H1 (cell line): ENCODE results near the gene ZNF281. TPM values are rescaled to one million over a fixed set of nuclear protein-coding genes. Genes with fewer than 3 reads are reported as not detected.

Experiments
- CTCF ChIA-PET: fragments of 300-600 bp; sonication (Branson Sonifier 250); formaldehyde crosslinking; loops from one replicate; lab custom pipeline; 2021; ENCODE audit not compliant: partially characterized antibody; lab: Charles Lee
- POLR2A ChIA-PET: fragments of 300-600 bp; sonication (Branson Sonifier 250); formaldehyde crosslinking; loops from one replicate; lab custom pipeline; 2021; ENCODE audit warnings: inconsistent platforms; ENCODE audit not compliant: partially characterized antibody; lab: Charles Lee
- DNase-seq, 2 experiments: peaks; one replicate each; pipeline versions ENCODE4 v3.0.0 to v3.0.0-alpha.2; 2010 to 2022; ENCODE audit warnings: low spot score in 2 of 2, low read depth in 1 of 2, mixed read lengths in 1 of 2
- FAIRE-seq: peaks from 2 replicates; lab custom pipeline; 2011; peaks lifted over from hg19 to GRCh38; lab: Jason Lieb, UNC
- H2AFZ ChIP-seq: 2 replicates; pipeline ENCODE4 v1.8.1; 2012; ENCODE audit warnings: low read length, inconsistent platforms
- H2AK5ac ChIP-seq: 2 replicates; pipeline ENCODE4 v1.6.1; 2013; ENCODE audit warnings: low read depth, low read length
- H2BK120ac ChIP-seq: replicated peaks from 2 replicates; pipeline ENCODE3; 2013; ENCODE audit warnings: low read depth, low read length, inconsistent platforms
- H2BK12ac ChIP-seq: 2 replicates; pipeline ENCODE4 v1.6.1; 2013; ENCODE audit warnings: low read depth, low read length
- H2BK15ac ChIP-seq: 2 replicates; pipeline ENCODE4 v1.6.1; 2013; ENCODE audit warnings: low read length
- H2BK20ac ChIP-seq: 2 replicates; pipeline ENCODE4 v1.6.1; 2013; ENCODE audit warnings: low read length
- H2BK5ac ChIP-seq: 2 replicates; pipeline ENCODE4 v1.6.1; 2013; ENCODE audit warnings: low read depth, low read length
- H3K14ac ChIP-seq: 2 replicates; pipeline ENCODE4 v1.6.1; 2013; ENCODE audit warnings: inconsistent platforms; ENCODE audit not compliant: insufficient read length
- H3K18ac ChIP-seq: 2 replicates; pipeline ENCODE4 v1.6.1; 2013; ENCODE audit warnings: low read length; ENCODE audit errors: extremely low read depth
- H3K23ac ChIP-seq: 2 replicates; pipeline ENCODE4 v1.6.1; 2013; ENCODE audit warnings: inconsistent platforms; ENCODE audit not compliant: insufficient read length
- H3K23me2 ChIP-seq: 2 replicates; pipeline ENCODE4 v1.6.1; 2013; ENCODE audit warnings: low read depth, low read length
- H3K27ac ChIP-seq: 2 replicates; pipeline ENCODE4 v1.6.1; 2011; ENCODE audit warnings: low read depth, low read length, inconsistent platforms
- H3K27me3 ChIP-seq, 4 experiments: replicated peaks in 1 of 4; 1 replicate in 1 of 4; 2 replicates in 3 of 4; pipeline versions ENCODE4 v1.6.1 to v1.8.1; 2011 to 2013; ENCODE audit warnings: low read length in 3 of 4, mild to moderate bottlenecking in 3 of 4, inconsistent platforms in 2 of 4, mixed read lengths in 2 of 4, moderate library complexity in 1 of 4; ENCODE audit not compliant: control insufficient read depth in 3 of 4, insufficient read depth in 3 of 4; ENCODE audit errors: extremely low read depth in 1 of 4
- H3K36me3 ChIP-seq, 4 experiments: 2 replicates each; pipeline versions ENCODE4 v1.6.1 to v1.8.1; 2011 to 2013; ENCODE audit warnings: mild to moderate bottlenecking in 4 of 4, low read length in 3 of 4, moderate library complexity in 2 of 4, control low read depth in 1 of 4, inconsistent platforms in 1 of 4; ENCODE audit not compliant: insufficient read depth in 4 of 4, control insufficient read depth in 2 of 4
- H3K4ac ChIP-seq: replicated peaks from 2 replicates; pipeline ENCODE3; 2013; ENCODE audit warnings: low read length, low read depth, mixed read lengths, inconsistent platforms; ENCODE audit not compliant: insufficient read length
- H3K4me1 ChIP-seq, 4 experiments: replicated peaks in 1 of 4; 1 replicate in 1 of 4; 2 replicates in 3 of 4; pipeline versions ENCODE4 v1.6.1 to v1.8.1; 2011 to 2013; ENCODE audit warnings: low read length in 3 of 4, inconsistent platforms in 2 of 4, mixed read lengths in 1 of 4; ENCODE audit not compliant: insufficient read depth in 4 of 4, control insufficient read depth in 3 of 4
- H3K4me2 ChIP-seq, 2 experiments: 2 replicates each; pipeline versions ENCODE4 v1.6.1 to v1.8.1; 2011 to 2013; ENCODE audit warnings: low read depth in 2 of 2, low read length in 2 of 2, control low read depth in 1 of 2, inconsistent platforms in 1 of 2, mild to moderate bottlenecking in 1 of 2; ENCODE audit not compliant: insufficient read depth in 1 of 2
- H3K4me3 ChIP-seq, 4 experiments: fragments of 200-600, 300-600 bp in 1 of 4; sonication (generic), shearing (Covaris generic), sonication (Bioruptor Twin) in 1 of 4; 2 replicates each; pipeline versions ENCODE4 v1.5.1 to v1.8.1; 2011 to 2016; ENCODE audit warnings: low read length in 4 of 4, low read depth in 3 of 4, control low read depth in 2 of 4, inconsistent platforms in 2 of 4, mild to moderate bottlenecking in 2 of 4, mixed read lengths in 1 of 4, moderate library complexity in 1 of 4; ENCODE audit not compliant: insufficient read depth in 2 of 4; ENCODE audit errors: extremely low read depth in 1 of 4
- H3K56ac ChIP-seq: replicated peaks from 2 replicates; pipeline ENCODE3; 2013; ENCODE audit warnings: low read depth, mild to moderate bottlenecking, mixed read lengths, low read length, inconsistent platforms; ENCODE audit not compliant: insufficient read length
- H3K79me1 ChIP-seq: 2 replicates; pipeline ENCODE4 v1.6.1; 2013; ENCODE audit warnings: low read depth, low read length, control low read depth
- H3K79me2 ChIP-seq, 2 experiments: 2 replicates each; pipeline versions ENCODE4 v1.6.1 to v1.8.1; 2012 to 2013; ENCODE audit warnings: low read length in 2 of 2, mild to moderate bottlenecking in 2 of 2, inconsistent platforms in 1 of 2; ENCODE audit not compliant: insufficient read depth in 2 of 2, control insufficient read depth in 1 of 2
- H3K9ac ChIP-seq, 4 experiments: replicated peaks in 1 of 4; 1 replicate in 1 of 4; 2 replicates in 3 of 4; pipeline versions ENCODE4 v1.6.1 to v1.8.1; 2011 to 2013; ENCODE audit warnings: low read depth in 3 of 4, low read length in 3 of 4, control low read depth in 2 of 4, mild to moderate bottlenecking in 2 of 4, moderate library complexity in 2 of 4, inconsistent platforms in 1 of 4; ENCODE audit errors: extremely low read depth in 1 of 4
- H3K9me3 ChIP-seq, 2 experiments: 2 replicates each; pipeline versions ENCODE4 v1.6.1 to v1.8.1; 2012 to 2013; ENCODE audit warnings: mild to moderate bottlenecking in 2 of 2, moderate library complexity in 2 of 2, control low read depth in 1 of 2, inconsistent platforms in 1 of 2, low read depth in 1 of 2, low read length in 1 of 2, mixed read lengths in 1 of 2; ENCODE audit not compliant: insufficient read depth in 2 of 2
- H4K20me1 ChIP-seq, 2 experiments: replicated peaks in 1 of 2; 2 replicates each; pipeline versions ENCODE3 to v1.8.1; 2011 to 2013; ENCODE audit warnings: inconsistent platforms in 2 of 2, low read length in 2 of 2, mild to moderate bottlenecking in 1 of 2; ENCODE audit not compliant: insufficient read depth in 2 of 2, control insufficient read depth in 1 of 2
- H4K5ac ChIP-seq: 2 replicates; pipeline ENCODE4 v1.6.1; 2013; ENCODE audit warnings: low read length, low read depth, mixed read lengths, inconsistent platforms; ENCODE audit not compliant: insufficient read length
- H4K8ac ChIP-seq: 2 replicates; pipeline ENCODE4 v1.8.0; 2013; ENCODE audit warnings: mild to moderate bottlenecking, moderate library complexity, low read length, inconsistent platforms; ENCODE audit not compliant: insufficient read depth; ENCODE audit errors: extremely low read depth
- H4K91ac ChIP-seq: replicated peaks from 2 replicates; pipeline ENCODE3; 2013; ENCODE audit warnings: low read length, mixed read lengths, inconsistent platforms; ENCODE audit not compliant: insufficient read length
- ASH2L ChIP-seq: fragments of 200-600, 300-600 bp; sonication (generic); IDR thresholded peaks from one replicate; pipeline ENCODE4 v1.7.1; 2017; ENCODE audit warnings: low read length
- EP300 ChIP-seq, 2 experiments: IDR thresholded peaks; 1 replicate in 1 of 2; 2 replicates in 1 of 2; pipeline ENCODE4 v1.6.1; 2011 to 2012; ENCODE audit warnings: low read depth in 2 of 2, low read length in 2 of 2, mild to moderate bottlenecking in 2 of 2, borderline replicate concordance in 1 of 2, inconsistent platforms in 1 of 2, moderate library complexity in 1 of 2
- JUND ChIP-seq: IDR thresholded peaks from 2 replicates; pipeline ENCODE4 v1.6.1; 2011; ENCODE audit warnings: mild to moderate bottlenecking, improper control_type of control experiment, low read length
- KDM1A ChIP-seq: fragments of 200-600, 300-600 bp; sonication (generic); IDR thresholded peaks from 2 replicates; pipeline ENCODE4 v1.7.1; 2016; ENCODE audit warnings: mild to moderate bottlenecking, low read length, borderline replicate concordance
- NANOG ChIP-seq: IDR thresholded peaks from 2 replicates; pipeline ENCODE4 v1.6.1; 2011; ENCODE audit warnings: low read length, low read depth, mild to moderate bottlenecking, inconsistent platforms; ENCODE audit not compliant: insufficient read depth, poor library complexity, severe bottlenecking
- POU5F1 ChIP-seq: IDR thresholded peaks from 2 replicates; pipeline ENCODE4 v1.6.1; 2011; ENCODE audit warnings: low read depth, mild to moderate bottlenecking, low read length, moderate library complexity
- SAP30 ChIP-seq: fragments of 300-600 bp; sonication (generic); IDR thresholded peaks from 2 replicates; pipeline ENCODE4 v1.7.1; 2012; ENCODE audit warnings: low read length, moderate library complexity, mild to moderate bottlenecking, inconsistent platforms; ENCODE audit not compliant: insufficient read depth, insufficient replicate concordance
- SIRT6 ChIP-seq: IDR thresholded peaks from one replicate; pipeline ENCODE4 v1.7.1; 2012; ENCODE audit warnings: low read length, inconsistent platforms
- TAF1 ChIP-seq: IDR thresholded peaks from 2 replicates; pipeline ENCODE4 v1.6.1; 2011; ENCODE audit warnings: mild to moderate bottlenecking, low read depth, low read length
- WGBS, 2 experiments: shearing (Covaris generic) in 1 of 2; methylation state at CpG; one replicate each; pipeline versions ENCODE4 v1.1.6 to v1.1.7; 2013 to 2015; ENCODE audit warnings: low lambda C conversion rate in 2 of 2, mixed read lengths in 2 of 2, inconsistent platforms in 1 of 2, low coverage in 1 of 2, missing lambda C conversion rate in 1 of 2; ENCODE audit not compliant: insufficient replicate concordance in 2 of 2, insufficient coverage in 1 of 2, insufficient read length in 1 of 2; ENCODE audit errors: extremely low coverage in 1 of 2, missing lambda C conversion rate in 1 of 2; 5-methylcytosine and 5-hydroxymethylcytosine counted together
- polyA plus RNA-seq, 7 experiments: library from polyadenylated mRNA; depleted of rRNA in 3 of 7; stranded (reverse) in 5 of 7; unstranded in 2 of 7; fragments of >200 nt in 5 of 7; fragments of 200-250 nt in 2 of 7; gene quantifications; 1 replicate in 5 of 7; 2 replicates in 1 of 7; 4 replicates in 1 of 7; pipeline versions ENCODE4 v1.2.1 to v1.2.3, GENCODE V29; 2011 to 2013; ENCODE audit warnings: missing spikeins in 2 of 7, mixed read lengths in 2 of 7
- total RNA-seq: library from RNA; stranded (reverse); fragmentation: NEBNext Ultra II Directional; extraction: Animal tissue kit (Norgen Biotek cat#: 25700); gene quantifications from 2 replicates; pipeline ENCODE4 v1.2.1, GENCODE V29; 2021
- TF ChIP-seq, protein P1 (sequence below): IDR thresholded peaks from 2 replicates; pipeline ENCODE4 v1.6.1; 2012; ENCODE audit warnings: inconsistent platforms

The ZNF281 gene
- total and polyA plus RNA-seq, 2 of the 8 experiments (the other 6 are each of a cell fraction or from before 2014, with no cell fraction given), result 19.5 to 61.4 TPM

DNA sequence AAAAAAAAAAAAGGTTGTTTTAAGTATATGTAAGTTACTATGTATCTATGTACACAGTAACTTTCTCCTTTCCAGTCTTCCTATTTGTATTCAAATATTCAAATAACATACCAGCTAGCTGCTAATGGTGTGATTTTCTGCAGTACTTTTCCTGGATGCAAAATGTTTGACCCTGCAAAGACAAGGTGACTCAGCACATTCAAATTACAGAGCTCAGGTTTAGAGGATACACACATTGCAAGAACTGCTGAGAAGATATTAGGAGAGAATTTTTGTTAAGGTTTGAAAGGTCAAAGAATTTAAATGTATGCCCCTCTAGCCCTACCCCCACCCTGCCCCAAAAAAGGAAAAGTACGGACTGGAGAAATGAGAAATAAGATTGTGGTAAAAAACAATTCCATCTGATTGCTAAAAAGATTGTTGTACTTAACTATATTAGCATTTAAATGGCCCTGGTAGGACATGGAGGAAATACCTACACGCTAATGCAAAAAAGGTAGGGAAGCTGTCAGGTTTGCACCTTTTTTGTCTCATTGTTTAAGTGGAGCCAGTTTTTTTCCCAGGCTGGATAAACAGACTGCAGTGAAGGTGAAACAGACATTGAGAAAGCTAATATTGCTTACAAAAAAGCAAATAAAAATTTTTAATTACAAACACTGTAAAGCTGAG, 45.6 kb downstream of the ZNF281 start:
- peak overlapping the region; percentile 83 for H3K27ac ChIP-seq
- TF ChIP-seq SAP30, result no peak
- peak; percentile 49 for TF ChIP-seq NANOG
- TF ChIP-seq, protein P1, sequence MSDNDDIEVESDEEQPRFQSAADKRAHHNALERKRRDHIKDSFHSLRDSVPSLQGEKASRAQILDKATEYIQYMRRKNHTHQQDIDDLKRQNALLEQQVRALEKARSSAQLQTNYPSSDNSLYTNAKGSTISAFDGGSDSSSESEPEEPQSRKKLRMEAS, result no peak
- 0 out of 2 replicates have a peak, but pooled peaks have one; percentile 6 for TF ChIP-seq POU5F1
- no peak for TF ChIP-seq SIRT6
- no peak for TF ChIP-seq KDM1A
- TF ChIP-seq EP300 (IDR thresholded peaks at IDR 0.05; ENCODE audit: borderline replicate concordance in 1 of 2, low read depth in 2 of 2, low read length in 2 of 2), result peak in 1 of 2 experiments; percentile 70; a peak in 1 of 3 replicates
- peak; percentile 1 for TF ChIP-seq ASH2L
- peak; percentile 29; the same call in 1 of the 2 replicates for TF ChIP-seq JUND
- 0 out of 2 replicates have a peak, but pooled peaks have one; percentile 24 for TF ChIP-seq TAF1

More for the DNA sequence above, 45.6 kb downstream of the ZNF281 start:
- 0 out of 7 replicates have a peak overlapping the region, but pooled peaks of 1 of the 4 experiments have one; percentile 6 for H3K9ac ChIP-seq
- H3K23ac ChIP-seq, result no peak overlapping the region
- H4K91ac ChIP-seq, result no peak overlapping the region
- FAIRE-seq (peak; percentile 19), DNase-seq (peak in 1 of 2 experiments; percentile 25)
- peak overlapping the region; percentile 82 for H3K4ac ChIP-seq
- H3K27me3 ChIP-seq, result no peaks in the 10 kb centered on the region
- H3K79me1 ChIP-seq, result no peaks in the 10 kb centered on the region
- CTCF ChIA-PET, result interaction anchor here (0.6 to 5.1 kb wide), 13 partner anchors 8 to 151 kb away, joined by 3 to 36 read pairs (median 5); no protein-coding TSS in a partner anchor
- H2BK120ac ChIP-seq, result peak overlapping the region; percentile 75
- peaks cover 4 to 36% (median 23%) of the 10 kb centered on the region in 4 experiments for H3K4me1 ChIP-seq
- peak overlapping the region in 1 of 4 experiments; percentile 48; a peak in 2 of 8 replicates for H3K4me3 ChIP-seq
- H3K23me2 ChIP-seq, result no peaks in the 10 kb centered on the region
- H3K56ac ChIP-seq, result no peak overlapping the region
- peak overlapping the region; percentile 78 for H4K5ac ChIP-seq
- POLR2A ChIA-PET, result interaction anchor here (0.6 to 5.0 kb wide), 21 partner anchors 10 to 527 kb away, joined by 3 to 51 read pairs (median 5); partner anchors contain the start of gene ZNF281
- H3K79me2 ChIP-seq, result no peaks in the 10 kb centered on the region
- H3K18ac ChIP-seq, result peak overlapping the region; percentile 51; the same call in 1 of the 2 replicates
- H3K14ac ChIP-seq, result no peak overlapping the region
- H2AK5ac ChIP-seq, result no peak overlapping the region; the same call in 1 of the 2 replicates
- no peaks in the 10 kb centered on the region for H3K9me3 ChIP-seq
- H2BK5ac ChIP-seq, result peak overlapping the region; percentile 94; the same call in 1 of the 2 replicates
- no peaks in the 10 kb centered on the region for H4K20me1 ChIP-seq
- WGBS, 2 experiments, result 0% methylated on average over 2 of the region's 2 CpGs; no CpG with 5 or more reads in 1 of the 2 experiments
- H2AFZ ChIP-seq, result no peak overlapping the region
- H3K4me2 ChIP-seq, result peak overlapping the region; percentile 59 to 60
- H3K36me3 ChIP-seq, result peaks cover 0 to 5% (median 2%) of the 10 kb centered on the region in 4 experiments; a peak in 4 of 8 replicates
- no peak overlapping the region; the same call in 1 of the 2 replicates for H2BK12ac ChIP-seq
- H4K8ac ChIP-seq, result no peak overlapping the region
- no peak overlapping the region for H2BK15ac ChIP-seq
- H2BK20ac ChIP-seq, result no peak overlapping the region
